ENCODE measurements around the gene C1orf53.

- TF ChIP-seq TAF1 (IDR thresholded peaks at IDR 0.05; ENCODE audit: borderline replicate concordance, insufficient read depth, low read length) (no peak), POLR2AphosphoS5 (IDR thresholded peaks at IDR 0.05; ENCODE audit: low read depth, low read length) (no peak), REST (IDR thresholded peaks at IDR 0.05; ENCODE audit: insufficient read depth in 1 of 2, low read depth in 2 of 2, low read length in 2 of 2) (no peak)
Measured at GRCh38 chr1:197910120-197910991, 7.9 kb downstream of the C1orf53 start.
